SJSA1 (cell line): ENCODE results near the gene UBE2QL1. TPM values are rescaled to one million over a fixed set of nuclear protein-coding genes. Genes with fewer than 3 reads are reported as not detected.

ENCODE experiments used
- DNase-seq, 2 experiments: peaks; one replicate each; pipeline ENCODE4 v3.0.0-alpha.2; 2015 to 2020; ENCODE audit warnings: low spot score in 2 of 2, low read depth in 1 of 2
- H3K27ac ChIP-seq: fragments of 250-450 bp; sonication (Bioruptor Pico); 2 replicates; pipeline ENCODE4 v1.5.1; 2020; ENCODE audit warnings: mild to moderate bottlenecking, moderate library complexity
- H3K27me3 ChIP-seq: fragments of 250-450 bp; sonication (Bioruptor Pico); replicated peaks from 2 replicates; pipeline ENCODE4 v1.5.1; 2020; ENCODE audit warnings: mild to moderate bottlenecking, moderate library complexity
- H3K36me3 ChIP-seq: fragments of 250-450 bp; sonication (Bioruptor Pico); 2 replicates; pipeline ENCODE4 v1.5.1; 2020; ENCODE audit warnings: mild to moderate bottlenecking
- H3K4me1 ChIP-seq: fragments of 250-450 bp; sonication (Bioruptor Pico); replicated peaks from 2 replicates; pipeline ENCODE4 v1.6.1; 2021; ENCODE audit warnings: mild to moderate bottlenecking
- H3K4me3 ChIP-seq: fragments of 250-450 bp; sonication (Bioruptor Pico); 2 replicates; pipeline ENCODE4 v1.5.1; 2020; ENCODE audit warnings: mild to moderate bottlenecking
- H3K9me3 ChIP-seq: fragments of 250-450 bp; sonication (Bioruptor Pico); replicated peaks from 2 replicates; pipeline ENCODE4 v1.5.1; 2020; ENCODE audit warnings: mild to moderate bottlenecking
- total RNA-seq: library from RNA; depleted of rRNA; stranded (reverse); fragments of >200 nt; shearing (Covaris generic); gene quantifications from 2 replicates; pipeline ENCODE4 v1.2.3, GENCODE V29; 2014

The UBE2QL1 gene
- total RNA-seq, 1 experiment from 2014 or later: not detected

DNA sequence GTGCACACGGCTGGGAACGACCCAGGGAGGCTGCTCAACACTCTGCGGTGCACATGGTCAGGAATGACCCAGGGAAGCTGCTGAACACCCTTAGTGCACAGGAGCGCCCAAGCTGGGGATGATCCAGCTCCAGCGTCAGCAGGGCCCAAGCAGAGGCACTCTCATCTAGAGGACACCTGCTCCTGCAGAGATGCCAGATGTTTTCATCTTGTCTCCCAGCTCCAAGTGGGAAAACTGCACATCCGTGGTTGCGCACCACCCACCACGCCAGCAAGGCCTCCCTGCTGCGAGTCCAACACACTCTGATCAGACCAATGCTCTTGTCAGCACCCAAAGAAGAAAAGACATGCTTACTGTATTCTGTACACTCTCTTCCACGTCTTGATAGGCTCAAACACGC, 34.1 kb downstream of the UBE2QL1 start:
- no peak for DNase-seq
- Histone ChIP-seq H3K36me3 (no peaks in the 10 kb centered on the region), H3K27me3 (0 out of 2 replicates have a peak, but pooled peaks cover 7% of the 10 kb centered on the region), H3K9me3 (no peaks in the 10 kb centered on the region), H3K4me3 (no peak overlapping the region), H3K4me1 (no peaks in the 10 kb centered on the region), H3K27ac (no peak overlapping the region)

DNA sequence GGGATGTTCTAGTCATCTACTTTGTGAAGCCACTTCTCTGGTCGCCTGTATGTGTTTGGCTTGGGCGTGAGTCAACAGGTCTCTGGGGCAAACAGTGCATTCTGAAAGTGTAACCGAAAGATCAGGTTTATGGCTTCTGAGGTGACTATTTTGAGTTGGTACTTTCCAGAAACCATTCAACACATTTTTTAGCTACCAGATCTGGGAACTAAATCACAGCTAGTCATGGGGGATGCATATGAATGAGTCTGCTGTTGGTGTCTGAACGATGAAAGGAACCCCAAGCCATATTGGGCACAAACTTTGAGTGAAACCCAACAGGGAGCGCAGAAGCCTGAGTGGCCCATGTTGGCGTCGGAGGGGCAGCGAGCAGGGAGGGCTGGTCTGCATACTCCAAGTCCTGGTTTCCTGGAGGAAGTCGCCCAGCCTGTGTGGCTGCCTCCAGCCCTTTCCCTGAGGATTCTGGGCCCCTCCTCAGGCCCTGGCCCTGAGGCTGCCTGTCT, 35.3 kb downstream of the UBE2QL1 start:
- no peak overlapping the region for H3K4me3 ChIP-seq

DNA sequence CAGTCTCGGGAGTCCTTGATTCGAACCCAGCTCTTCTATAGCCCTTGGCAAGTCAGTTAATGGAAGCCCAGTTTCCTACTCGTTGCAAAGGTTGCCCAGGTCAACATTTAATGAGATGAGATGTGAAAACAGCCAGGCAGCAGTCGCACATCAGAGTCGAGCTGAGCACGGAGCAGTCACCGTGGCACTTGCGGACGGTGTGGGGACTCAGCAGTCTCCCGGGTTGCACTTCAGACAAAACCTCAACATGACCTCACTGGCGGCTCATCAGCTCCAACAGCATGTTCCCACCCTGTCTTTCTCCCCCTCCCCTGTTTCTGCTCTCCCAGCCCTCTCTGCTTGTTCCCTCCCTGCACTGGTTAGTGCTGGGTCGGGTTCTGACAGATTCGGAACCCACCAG, 35.8 kb downstream of the UBE2QL1 start:
- Histone ChIP-seq H3K27me3 (peaks cover 7% of the 10 kb centered on the region; the same call in 1 of the 2 replicates), H3K36me3 (no peaks in the 10 kb centered on the region), H3K4me3 (no peak overlapping the region), H3K4me1 (no peaks in the 10 kb centered on the region), H3K27ac (no peak overlapping the region), H3K9me3 (no peaks in the 10 kb centered on the region)
- no peak for DNase-seq

More for the DNA sequence above, 35.3 kb downstream of the UBE2QL1 start:
- Histone ChIP-seq H3K36me3 (no peaks in the 10 kb centered on the region), H3K27ac (no peak overlapping the region), H3K9me3 (no peaks in the 10 kb centered on the region), H3K4me1 (no peaks in the 10 kb centered on the region), H3K27me3 (peaks cover 7% of the 10 kb centered on the region; the same call in 1 of the 2 replicates)
- no peak for DNase-seq

DNA sequence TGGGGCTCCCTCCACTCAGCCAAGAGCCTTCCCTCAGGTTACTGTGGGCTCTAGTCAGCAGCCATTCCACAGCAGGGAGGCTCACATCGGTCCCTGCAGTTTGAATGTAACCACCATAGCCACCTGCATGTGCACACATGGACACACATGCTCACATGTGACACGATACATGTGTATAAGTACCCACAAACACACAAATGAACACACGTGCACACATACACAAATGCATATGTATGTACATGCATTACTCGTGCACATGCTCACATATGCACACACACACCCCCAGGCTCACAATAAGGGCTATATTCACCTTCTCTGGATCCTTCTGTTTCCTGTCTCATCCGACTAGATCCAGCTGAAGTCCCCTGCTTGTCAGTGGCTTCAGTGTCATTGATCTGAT, 36.2 kb downstream of the UBE2QL1 start:
- H3K9me3 ChIP-seq: no peaks in the 10 kb centered on the region
- no peaks in the 10 kb centered on the region for H3K4me1 ChIP-seq
- H3K27me3 ChIP-seq: peaks cover 7% of the 10 kb centered on the region; the same call in 1 of the 2 replicates
- no peak overlapping the region for H3K4me3 ChIP-seq
- no peak overlapping the region for H3K27ac ChIP-seq
- no peaks in the 10 kb centered on the region for H3K36me3 ChIP-seq
- no peak for DNase-seq

- Histone ChIP-seq H3K4me3 (no peak overlapping the region), H3K36me3 (no peaks in the 10 kb centered on the region), H3K9me3 (no peaks in the 10 kb centered on the region), H3K4me1 (no peaks in the 10 kb centered on the region), H3K27me3 (peaks cover 7% of the 10 kb centered on the region; the same call in 1 of the 2 replicates), H3K27ac (no peak overlapping the region)
- no peak for DNase-seq
Observed at GRCh38 chr5:6485441-6485840, 36.8 kb downstream of the UBE2QL1 start.

- Histone ChIP-seq H3K27ac (no peak overlapping the region), H3K9me3 (no peaks in the 10 kb centered on the region), H3K4me1 (no peaks in the 10 kb centered on the region), H3K36me3 (no peaks in the 10 kb centered on the region), H3K27me3 (peaks cover 7% of the 10 kb centered on the region; the same call in 1 of the 2 replicates), H3K4me3 (no peak overlapping the region)
- DNase-seq: no peak
Observed at GRCh38 chr5:6486074-6486473, 37.4 kb downstream of the UBE2QL1 start.

GRCh38 chr5:6487081-6487480, 38.4 kb downstream of the UBE2QL1 start:
- H3K4me1 ChIP-seq: no peaks in the 10 kb centered on the region
- H3K27me3 ChIP-seq: peaks cover 7% of the 10 kb centered on the region; the same call in 1 of the 2 replicates
- H3K36me3 ChIP-seq: no peaks in the 10 kb centered on the region
- H3K27ac ChIP-seq: no peak overlapping the region
- no peak for DNase-seq
- H3K4me3 ChIP-seq: no peak overlapping the region
- H3K9me3 ChIP-seq: no peaks in the 10 kb centered on the region

DNA sequence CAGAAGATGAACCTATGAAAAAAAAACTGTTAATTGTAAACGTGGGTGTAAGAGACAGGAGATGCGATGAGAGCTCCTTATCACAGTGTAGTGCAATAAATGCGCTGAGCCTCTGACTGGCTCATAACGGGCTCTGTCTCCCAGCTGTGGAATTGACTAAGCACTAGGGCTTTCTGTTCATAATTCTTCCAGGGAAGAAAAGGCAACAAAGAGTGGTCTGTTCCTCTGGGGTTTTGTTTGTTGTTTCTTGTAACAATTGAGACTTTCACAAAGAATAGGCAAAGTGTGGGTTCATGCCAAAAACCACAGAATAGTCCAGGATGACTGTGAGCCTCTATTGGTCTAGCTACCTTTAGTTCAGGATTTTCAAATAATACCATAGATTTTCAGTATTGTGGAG, 39.4 kb downstream of the UBE2QL1 start:
- H3K4me3 ChIP-seq: no peak overlapping the region
- peak in 1 of 2 experiments; percentile 21 for DNase-seq
- H3K27me3 ChIP-seq: peaks cover 7% of the 10 kb centered on the region; the same call in 1 of the 2 replicates
- H3K4me1 ChIP-seq: no peaks in the 10 kb centered on the region
- no peaks in the 10 kb centered on the region for H3K36me3 ChIP-seq
- H3K27ac ChIP-seq: no peak overlapping the region
- no peaks in the 10 kb centered on the region for H3K9me3 ChIP-seq

- Histone ChIP-seq H3K27me3 (peaks cover 7% of the 10 kb centered on the region; the same call in 1 of the 2 replicates), H3K27ac (no peak overlapping the region), H3K4me1 (no peaks in the 10 kb centered on the region), H3K4me3 (no peak overlapping the region), H3K9me3 (no peaks in the 10 kb centered on the region), H3K36me3 (no peaks in the 10 kb centered on the region)
- no peak for DNase-seq
Observed at GRCh38 chr5:6489643-6490185, 41.1 kb downstream of the UBE2QL1 start.

DNA sequence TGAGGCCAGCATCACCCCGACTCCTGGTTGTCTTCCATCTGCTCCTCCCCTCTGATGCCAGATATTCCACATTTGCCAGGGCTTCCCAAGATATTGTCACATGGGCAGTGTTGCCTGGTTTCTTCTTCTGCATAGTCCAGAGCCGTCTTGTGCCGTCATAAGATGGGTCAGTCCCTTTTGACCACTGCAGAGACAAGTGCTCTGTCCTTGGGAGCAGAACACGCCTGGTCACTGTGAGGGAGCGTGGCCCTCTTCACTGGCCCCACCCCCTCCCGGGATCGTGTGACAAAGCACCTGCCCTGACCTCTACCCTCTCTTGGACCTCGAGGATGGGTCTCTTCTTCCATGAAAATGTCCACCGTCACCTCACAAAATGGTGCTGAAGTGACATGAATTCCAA, 41.6 kb downstream of the UBE2QL1 start:
- Histone ChIP-seq H3K9me3 (no peaks in the 10 kb centered on the region), H3K4me1 (no peaks in the 10 kb centered on the region), H3K4me3 (no peak overlapping the region), H3K27me3 (peaks cover 4% of the 10 kb centered on the region; the same call in 1 of the 2 replicates), H3K36me3 (no peaks in the 10 kb centered on the region), H3K27ac (no peak overlapping the region)
- no peak for DNase-seq

DNA sequence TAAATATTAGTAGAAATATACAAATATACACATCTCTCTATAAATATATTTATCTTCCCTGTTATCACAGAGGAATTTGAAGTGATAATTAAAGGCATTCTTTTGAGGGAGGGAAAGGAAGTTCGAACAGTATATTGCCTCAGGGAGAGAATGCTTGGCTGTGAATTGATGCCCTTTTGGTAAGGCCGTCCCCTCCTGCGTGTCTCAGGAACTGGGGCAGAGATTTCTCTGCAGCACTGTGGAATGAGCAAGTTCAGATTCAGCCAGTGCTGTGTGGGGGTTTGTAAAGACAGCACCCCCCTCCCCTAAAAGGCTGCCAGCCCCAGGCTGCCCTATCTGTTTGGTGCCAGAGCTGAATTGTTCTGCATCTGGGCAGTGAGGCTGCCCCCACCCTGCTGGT, 42.0 kb downstream of the UBE2QL1 start:
- Histone ChIP-seq H3K4me1 (no peaks in the 10 kb centered on the region), H3K27ac (no peak overlapping the region), H3K9me3 (no peaks in the 10 kb centered on the region), H3K4me3 (no peak overlapping the region), H3K36me3 (no peaks in the 10 kb centered on the region), H3K27me3 (no peaks in the 10 kb centered on the region; the same call in 1 of the 2 replicates)
- DNase-seq: no peak

GRCh38 chr5:6491196-6491918, 42.7 kb downstream of the UBE2QL1 start:
- H3K4me3 ChIP-seq: no peak overlapping the region
- no peak overlapping the region for H3K27ac ChIP-seq
- H3K27me3 ChIP-seq: no peaks in the 10 kb centered on the region; the same call in 1 of the 2 replicates
- DNase-seq: no peak
- H3K4me1 ChIP-seq: no peaks in the 10 kb centered on the region
- no peaks in the 10 kb centered on the region for H3K9me3 ChIP-seq
- no peaks in the 10 kb centered on the region for H3K36me3 ChIP-seq

DNA sequence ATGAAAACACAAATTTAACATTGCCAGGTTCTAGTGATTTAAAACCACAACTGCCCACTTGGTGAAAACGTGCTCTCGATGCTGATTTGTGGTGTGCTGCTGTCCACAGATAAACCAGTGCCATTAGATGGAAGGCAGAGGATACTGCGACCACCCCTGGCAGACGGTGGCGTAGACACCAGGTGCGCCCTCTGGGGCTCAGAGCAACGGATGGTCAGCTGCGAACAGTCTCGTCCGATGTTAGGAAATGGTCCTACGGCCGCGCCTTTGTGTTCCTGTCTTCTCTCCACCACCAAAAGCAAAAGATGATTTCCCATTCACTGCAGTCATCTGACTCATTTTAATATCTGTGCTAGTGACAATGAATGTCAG, 43.2 kb downstream of the UBE2QL1 start:
- no peaks in the 10 kb centered on the region for H3K36me3 ChIP-seq
- H3K27ac ChIP-seq: no peak overlapping the region
- no peaks in the 10 kb centered on the region; the same call in 1 of the 2 replicates for H3K27me3 ChIP-seq
- H3K4me3 ChIP-seq: no peak overlapping the region
- no peaks in the 10 kb centered on the region for H3K4me1 ChIP-seq
- DNase-seq: no peak
- H3K9me3 ChIP-seq: no peaks in the 10 kb centered on the region

GRCh38 chr5:6492934-6493333, 44.3 kb downstream of the UBE2QL1 start:
- Histone ChIP-seq H3K4me1 (no peaks in the 10 kb centered on the region), H3K27me3 (no peaks in the 10 kb centered on the region; the same call in 1 of the 2 replicates), H3K9me3 (no peaks in the 10 kb centered on the region), H3K4me3 (no peak overlapping the region), H3K36me3 (no peaks in the 10 kb centered on the region), H3K27ac (no peak overlapping the region)
- no peak for DNase-seq
